Kidney glomerular epithelial cell (primary cell): ENCODE data around the gene IPO13.

Source experiments
- DNase-seq: peaks from one replicate; lab custom pipeline; 2025; lab: John Stamatoyannopoulos, UW

IPO13 gene

GRCh38 chr1:43991200-43991475, 44.4 kb downstream of the IPO13 start:
- DNase-seq, result no peak

- DNase-seq, result peak; percentile 56
Measured at GRCh38 chr1:43991476-43992231, 44.9 kb downstream of the IPO13 start, which contains the start of gene CCDC24. Gene CCDC24, plus strand, starts transcription at chr1:43991599. Its CDS starts 280 bp downstream, at chr1:43991879.

GRCh38 chr1:43992232-43992995, 45.7 kb downstream of the IPO13 start:
- no peak for DNase-seq

- DNase-seq, result no peak
Measured at GRCh38 chr1:43993206-43993914, 46.6 kb downstream of the IPO13 start.

- DNase-seq, result no peak
Measured at GRCh38 chr1:43994071-43994470, 47.3 kb downstream of the IPO13 start.

GRCh38 chr1:43994794-43995790, 48.3 kb downstream of the IPO13 start:
- DNase-seq, result no peak

GRCh38 chr1:43995984-43996732, 49.4 kb downstream of the IPO13 start:
- DNase-seq, result no peak

GRCh38 chr1:43996733-43997115, 50.0 kb downstream of the IPO13 start:
- no peak for DNase-seq

- DNase-seq, result no peak
Measured at GRCh38 chr1:43997295-43997999, 50.7 kb downstream of the IPO13 start.

- DNase-seq, result no peak
Measured at GRCh38 chr1:43998000-43998378, 51.2 kb downstream of the IPO13 start.

- DNase-seq, result no peak
Measured at GRCh38 chr1:43999455-43999854, 52.7 kb downstream of the IPO13 start.

GRCh38 chr1:44000122-44000665, 53.4 kb downstream of the IPO13 start:
- DNase-seq, result no peak

GRCh38 chr1:44002165-44002564, 55.4 kb downstream of the IPO13 start:
- DNase-seq, result no peak

- no peak for DNase-seq
Measured at GRCh38 chr1:44002606-44003157, 55.9 kb downstream of the IPO13 start.

GRCh38 chr1:44008259-44008658, 61.5 kb downstream of the IPO13 start:
- DNase-seq, result no peak

GRCh38 chr1:44010935-44011471, 64.3 kb downstream of the IPO13 start:
- DNase-seq, result no peak

- DNase-seq, result no peak
Measured at GRCh38 chr1:44012404-44012803, 65.7 kb downstream of the IPO13 start.

- DNase-seq, result no peak
Measured at GRCh38 chr1:44012941-44013609, 66.3 kb downstream of the IPO13 start.

- DNase-seq, result no peak
Measured at GRCh38 chr1:44013949-44014348, 67.2 kb downstream of the IPO13 start.
